Vagina (tissue), 2 donors: ENCODE data around the gene INHBE.

Experiments used
- CTCF ChIP-seq, 3 experiments: fragments of 450-650 bp in 2 of 3; fragments of 200-600 bp in 1 of 3; sonication (generic) in 1 of 3; IDR thresholded peaks; one replicate each; pipeline ENCODE4 v1.5.1; 2017 to 2019; ENCODE audit warnings: antibody characterized with exemption in 3 of 3, mild to moderate bottlenecking in 2 of 3, moderate library complexity in 2 of 3
- POLR2AphosphoS5 ChIP-seq, 2 donors: sonication (generic); formaldehyde crosslinking; IDR thresholded peaks; one replicate each; pipeline ENCODE4 v1.9.0; 2017; ENCODE audit warnings: antibody characterized with exemption in 2 of 2, mild to moderate bottlenecking in 2 of 2, low read depth in 1 of 2; ENCODE audit not compliant: insufficient read depth in 1 of 2

GRCh38 chr12:57448669-57449068 is 6.4 kb upstream of the INHBE start:
- TF ChIP-seq CTCF (IDR thresholded peaks at IDR 0.05) (no peak), POLR2AphosphoS5 (IDR thresholded peaks at IDR 0.05; ENCODE audit: insufficient read depth in 1 of 2, low read depth in 1 of 2) (no peak)
